ENCODE data around the gene APPBP2.

DNA sequence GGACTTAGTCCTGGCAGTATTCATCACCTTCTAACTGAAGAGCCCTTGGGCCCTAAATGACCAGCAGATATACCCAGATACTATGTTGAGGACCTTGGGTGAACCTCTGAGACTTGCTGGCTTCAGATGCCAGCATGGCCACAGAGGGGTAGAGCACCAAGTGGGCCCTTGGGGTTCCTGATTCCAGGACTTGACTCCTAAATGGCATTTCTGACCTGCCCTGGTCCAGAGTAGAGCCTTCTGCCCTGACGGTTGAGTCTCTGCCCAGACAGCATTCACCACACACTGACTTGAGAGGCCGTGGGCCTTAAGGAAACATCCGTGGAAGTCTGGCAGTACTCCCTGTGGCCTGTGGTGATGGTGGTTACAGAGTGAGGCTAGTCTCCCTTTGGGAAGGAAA is 2.8 kb upstream of the APPBP2 start:
- TF ChIP-seq, protein P1, sequence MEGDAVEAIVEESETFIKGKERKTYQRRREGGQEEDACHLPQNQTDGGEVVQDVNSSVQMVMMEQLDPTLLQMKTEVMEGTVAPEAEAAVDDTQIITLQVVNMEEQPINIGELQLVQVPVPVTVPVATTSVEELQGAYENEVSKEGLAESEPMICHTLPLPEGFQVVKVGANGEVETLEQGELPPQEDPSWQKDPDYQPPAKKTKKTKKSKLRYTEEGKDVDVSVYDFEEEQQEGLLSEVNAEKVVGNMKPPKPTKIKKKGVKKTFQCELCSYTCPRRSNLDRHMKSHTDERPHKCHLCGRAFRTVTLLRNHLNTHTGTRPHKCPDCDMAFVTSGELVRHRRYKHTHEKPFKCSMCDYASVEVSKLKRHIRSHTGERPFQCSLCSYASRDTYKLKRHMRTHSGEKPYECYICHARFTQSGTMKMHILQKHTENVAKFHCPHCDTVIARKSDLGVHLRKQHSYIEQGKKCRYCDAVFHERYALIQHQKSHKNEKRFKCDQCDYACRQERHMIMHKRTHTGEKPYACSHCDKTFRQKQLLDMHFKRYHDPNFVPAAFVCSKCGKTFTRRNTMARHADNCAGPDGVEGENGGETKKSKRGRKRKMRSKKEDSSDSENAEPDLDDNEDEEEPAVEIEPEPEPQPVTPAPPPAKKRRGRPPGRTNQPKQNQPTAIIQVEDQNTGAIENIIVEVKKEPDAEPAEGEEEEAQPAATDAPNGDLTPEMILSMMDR (conservative IDR thresholded peaks at IDR 0.05 in 1 of 2, IDR thresholded peaks at IDR 0.05 in 1 of 2; ENCODE audit: extremely low read depth in 1 of 2, insufficient read depth in 1 of 2, low read depth in 1 of 2, low read length in 2 of 2), result no peak
- TF ChIP-seq EZH2 (IDR thresholded peaks at IDR 0.05; ENCODE audit: borderline replicate concordance, low read length), result no peak

Measured in mammary epithelial cell (primary cell).